A549 (cell line): ENCODE measurements around the gene CEMP1.
"Not testable (repeated sequence)": the region's sequence is repeated elsewhere in the genome, so short reads cannot be mapped to it uniquely, and the experiment has no call there.

ENCODE experiments used
- PBX3 ChIP-seq: IDR thresholded peaks from 2 replicates; pipeline ENCODE4 v1.6.1; 2012
- POLR2A ChIP-seq: IDR thresholded peaks from 2 replicates; pipeline ENCODE4 v1.6.1; 2012; ENCODE audit warnings: mild to moderate bottlenecking, low read length
- REST ChIP-seq: fragments of 200-600 bp; sonication (generic); IDR thresholded peaks from 2 replicates; pipeline ENCODE4 v1.6.1; 2016; ENCODE audit warnings: antibody characterized with exemption, mild to moderate bottlenecking, moderate library complexity
- RNF2 ChIP-seq: fragments of 200-600 bp; sonication (generic); IDR thresholded peaks from 2 replicates; pipeline ENCODE4 v1.6.1; 2016; ENCODE audit warnings: low read depth, mild to moderate bottlenecking, antibody characterized with exemption, moderate library complexity, borderline replicate concordance
- SREBF2 ChIP-seq: fragments of 450-650 bp; IDR thresholded peaks from 2 replicates; pipeline ENCODE4 v1.6.1; 2014; ENCODE audit warnings: mild to moderate bottlenecking, moderate library complexity
- TF ChIP-seq, protein P1 (sequence below): fragments of >200 bp; sonication (Bioruptor Twin); formaldehyde crosslinking; IDR thresholded peaks from 3 replicates; pipeline ENCODE4 v1.5.1; 2016

DNA sequence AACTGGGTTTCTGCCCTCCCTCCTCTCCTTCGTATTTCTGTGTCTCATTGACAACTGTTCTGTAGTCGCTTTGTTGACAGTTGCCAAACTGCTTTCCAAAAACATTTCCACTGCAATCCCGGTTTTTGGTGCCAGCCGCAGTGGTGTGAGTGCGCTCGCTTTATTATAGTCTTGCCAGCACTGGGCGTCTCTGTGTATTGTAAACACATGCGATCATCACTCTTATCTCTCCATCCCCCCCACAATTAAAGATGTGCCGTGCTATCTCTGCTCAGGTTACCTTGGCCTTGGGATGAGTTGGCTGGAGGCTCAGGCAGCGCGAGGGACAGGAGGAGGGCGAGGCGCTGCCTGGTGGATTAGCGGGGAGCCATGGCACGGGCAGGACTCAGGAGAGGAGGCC lies 25.9 kb upstream of the CEMP1 start:
- TF ChIP-seq, protein P1, sequence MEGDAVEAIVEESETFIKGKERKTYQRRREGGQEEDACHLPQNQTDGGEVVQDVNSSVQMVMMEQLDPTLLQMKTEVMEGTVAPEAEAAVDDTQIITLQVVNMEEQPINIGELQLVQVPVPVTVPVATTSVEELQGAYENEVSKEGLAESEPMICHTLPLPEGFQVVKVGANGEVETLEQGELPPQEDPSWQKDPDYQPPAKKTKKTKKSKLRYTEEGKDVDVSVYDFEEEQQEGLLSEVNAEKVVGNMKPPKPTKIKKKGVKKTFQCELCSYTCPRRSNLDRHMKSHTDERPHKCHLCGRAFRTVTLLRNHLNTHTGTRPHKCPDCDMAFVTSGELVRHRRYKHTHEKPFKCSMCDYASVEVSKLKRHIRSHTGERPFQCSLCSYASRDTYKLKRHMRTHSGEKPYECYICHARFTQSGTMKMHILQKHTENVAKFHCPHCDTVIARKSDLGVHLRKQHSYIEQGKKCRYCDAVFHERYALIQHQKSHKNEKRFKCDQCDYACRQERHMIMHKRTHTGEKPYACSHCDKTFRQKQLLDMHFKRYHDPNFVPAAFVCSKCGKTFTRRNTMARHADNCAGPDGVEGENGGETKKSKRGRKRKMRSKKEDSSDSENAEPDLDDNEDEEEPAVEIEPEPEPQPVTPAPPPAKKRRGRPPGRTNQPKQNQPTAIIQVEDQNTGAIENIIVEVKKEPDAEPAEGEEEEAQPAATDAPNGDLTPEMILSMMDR, result not testable (repeated sequence)
- TF ChIP-seq SREBF2, PBX3, REST, POLR2A, RNF2: not testable (repeated sequence)
